Measurements from ENCODE around the gene SEZ6L. TPM values are rescaled to one million over a fixed set of nuclear protein-coding genes. Genes with fewer than 3 reads are reported as not detected.

Gene SEZ6L
- total RNA-seq, 2 experiments from 2014 or later: 0.05 TPM; not detected in 1

- POLR2A ChIA-PET: no interaction called here
- Mint-ChIP-seq H3K36me3 (ENCODE audit: low read depth) (no peaks in the 10 kb centered on the region), H3K9me3 (no peaks in the 10 kb centered on the region), H3K27me3 (peaks cover 35% of the 10 kb centered on the region), H3K4me1 (ENCODE audit: low read depth) (no peaks in the 10 kb centered on the region), H3K4me3 (no peak overlapping the region), H3K27ac (no peak overlapping the region)
- ATAC-seq (ENCODE audit: poor library complexity) (no peak), DNase-seq (no peak)
- H3K27me3 ChIP-seq (ENCODE audit: control insufficient read depth in 1 of 2, insufficient read depth in 2 of 2, low read length in 2 of 2): peaks cover 3 to 13% of the 10 kb centered on the region in 2 experiments
- H3K36me3 ChIP-seq (ENCODE audit: insufficient read depth, low read length): no peaks in the 10 kb centered on the region
- no peaks in the 10 kb centered on the region for H3K9me3 ChIP-seq (ENCODE audit: control insufficient read depth in 1 of 2, insufficient read depth in 1 of 2, low read length in 2 of 2)
- H3K27ac ChIP-seq (ENCODE audit: low read depth in 1 of 2, low read length in 2 of 2): no peak overlapping the region
- no peak overlapping the region for H3K4me3 ChIP-seq (ENCODE audit: low read length)
- TF ChIP-seq, protein P1, sequence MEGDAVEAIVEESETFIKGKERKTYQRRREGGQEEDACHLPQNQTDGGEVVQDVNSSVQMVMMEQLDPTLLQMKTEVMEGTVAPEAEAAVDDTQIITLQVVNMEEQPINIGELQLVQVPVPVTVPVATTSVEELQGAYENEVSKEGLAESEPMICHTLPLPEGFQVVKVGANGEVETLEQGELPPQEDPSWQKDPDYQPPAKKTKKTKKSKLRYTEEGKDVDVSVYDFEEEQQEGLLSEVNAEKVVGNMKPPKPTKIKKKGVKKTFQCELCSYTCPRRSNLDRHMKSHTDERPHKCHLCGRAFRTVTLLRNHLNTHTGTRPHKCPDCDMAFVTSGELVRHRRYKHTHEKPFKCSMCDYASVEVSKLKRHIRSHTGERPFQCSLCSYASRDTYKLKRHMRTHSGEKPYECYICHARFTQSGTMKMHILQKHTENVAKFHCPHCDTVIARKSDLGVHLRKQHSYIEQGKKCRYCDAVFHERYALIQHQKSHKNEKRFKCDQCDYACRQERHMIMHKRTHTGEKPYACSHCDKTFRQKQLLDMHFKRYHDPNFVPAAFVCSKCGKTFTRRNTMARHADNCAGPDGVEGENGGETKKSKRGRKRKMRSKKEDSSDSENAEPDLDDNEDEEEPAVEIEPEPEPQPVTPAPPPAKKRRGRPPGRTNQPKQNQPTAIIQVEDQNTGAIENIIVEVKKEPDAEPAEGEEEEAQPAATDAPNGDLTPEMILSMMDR (IDR thresholded peaks at IDR 0.05): no peak
- CTCF ChIA-PET: no interaction called here
- intact Hi-C loops (cut with DNase I, micrococcal nuclease): no loop called here
- H3K4me1 ChIP-seq (ENCODE audit: insufficient read depth, low read length): no peaks in the 10 kb centered on the region
Observed at GRCh38 chr22:26302726-26303125, 133.5 kb downstream of the SEZ6L start.

DNA sequence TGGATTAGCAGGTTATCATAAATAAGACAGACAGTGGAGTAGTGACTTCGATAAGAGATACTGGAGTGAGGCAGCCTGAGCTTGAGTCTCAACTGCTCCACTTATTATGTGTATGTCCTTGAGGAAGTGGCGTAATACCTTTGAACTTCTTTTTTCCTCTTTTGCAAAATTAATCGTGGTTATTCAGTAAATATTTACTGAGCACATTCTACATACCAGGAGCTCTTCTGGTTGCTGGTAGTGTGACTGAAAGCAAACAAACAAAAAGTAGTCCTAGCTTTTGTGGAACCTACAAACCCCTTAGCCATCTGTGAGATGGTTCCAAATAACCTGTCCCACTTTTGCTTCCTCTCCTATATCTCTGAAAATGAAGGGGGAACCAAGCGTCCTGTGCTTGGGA, 134.2 kb downstream of the SEZ6L start:
- no peak overlapping the region for H3K4me3 ChIP-seq (ENCODE audit: low read length)
- no peaks in the 10 kb centered on the region for H3K4me1 ChIP-seq (ENCODE audit: insufficient read depth, low read length)
- CTCF ChIA-PET: no interaction called here
- POLR2A ChIA-PET: no interaction called here
- Mint-ChIP-seq H3K4me1 (ENCODE audit: low read depth) (no peaks in the 10 kb centered on the region), H3K4me3 (no peak overlapping the region), H3K9me3 (no peaks in the 10 kb centered on the region), H3K36me3 (ENCODE audit: low read depth) (no peaks in the 10 kb centered on the region), H3K27me3 (peaks cover 35% of the 10 kb centered on the region), H3K27ac (no peak overlapping the region)
- H3K9me3 ChIP-seq (ENCODE audit: control insufficient read depth in 1 of 2, insufficient read depth in 1 of 2, low read length in 2 of 2): no peaks in the 10 kb centered on the region
- TF ChIP-seq, protein P1 (IDR thresholded peaks at IDR 0.05): no peak
- no peak for DNase-seq
- intact Hi-C loops (cut with DNase I, micrococcal nuclease): no loop called here
- ATAC-seq (ENCODE audit: poor library complexity): no peak
- peaks cover 3 to 20% of the 10 kb centered on the region in 2 experiments for H3K27me3 ChIP-seq (ENCODE audit: control insufficient read depth in 1 of 2, insufficient read depth in 2 of 2, low read length in 2 of 2)
- no peak overlapping the region for H3K27ac ChIP-seq (ENCODE audit: low read depth in 1 of 2, low read length in 2 of 2)
- no peaks in the 10 kb centered on the region for H3K36me3 ChIP-seq (ENCODE audit: insufficient read depth, low read length)

GRCh38 chr22:26304730-26305129, 135.5 kb downstream of the SEZ6L start:
- H3K4me3 ChIP-seq (ENCODE audit: low read length): no peak overlapping the region
- H3K9me3 ChIP-seq (ENCODE audit: control insufficient read depth in 1 of 2, insufficient read depth in 1 of 2, low read length in 2 of 2): no peaks in the 10 kb centered on the region
- H3K27me3 ChIP-seq (ENCODE audit: control insufficient read depth in 1 of 2, insufficient read depth in 2 of 2, low read length in 2 of 2): peaks cover 3 to 23% of the 10 kb centered on the region in 2 experiments
- intact Hi-C loops (cut with DNase I, micrococcal nuclease): no loop called here
- H3K36me3 ChIP-seq (ENCODE audit: insufficient read depth, low read length): no peaks in the 10 kb centered on the region
- ChIA-PET POLR2A (no interaction called here), CTCF (no interaction called here)
- Mint-ChIP-seq H3K4me1 (ENCODE audit: low read depth) (no peaks in the 10 kb centered on the region), H3K9me3 (no peaks in the 10 kb centered on the region), H3K27me3 (peaks cover 40% of the 10 kb centered on the region), H3K27ac (no peak overlapping the region), H3K36me3 (ENCODE audit: low read depth) (no peaks in the 10 kb centered on the region), H3K4me3 (no peak overlapping the region)
- TF ChIP-seq, protein P1 (IDR thresholded peaks at IDR 0.05): no peak
- H3K4me1 ChIP-seq (ENCODE audit: insufficient read depth, low read length): no peaks in the 10 kb centered on the region
- no peak for DNase-seq
- ATAC-seq (ENCODE audit: poor library complexity): no peak
- H3K27ac ChIP-seq (ENCODE audit: low read depth in 1 of 2, low read length in 2 of 2): no peak overlapping the region

Measured in CD4-positive, alpha-beta T cell (primary cell).